Measurements from ENCODE around the gene SF3B1.

SF3B1 gene

DNA sequence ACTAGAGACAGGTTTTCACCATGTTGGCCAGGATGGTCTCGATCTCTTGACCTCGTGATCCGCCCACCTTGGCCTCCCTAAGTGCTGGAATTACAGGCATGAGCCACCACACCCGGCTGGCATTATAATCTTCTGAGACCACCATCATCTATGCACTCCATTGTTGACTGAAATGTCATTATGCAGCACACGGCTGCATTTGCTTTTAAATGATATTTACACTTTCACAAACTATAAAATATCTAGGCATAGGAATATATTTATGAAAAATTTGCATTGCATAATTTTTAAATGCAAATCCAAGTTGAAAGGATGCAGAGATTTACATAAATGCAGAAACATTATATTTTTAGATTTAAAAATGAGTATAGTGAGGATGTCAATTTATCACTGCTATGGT is 94.2 kb downstream of the SF3B1 start:
- in situ Hi-C loops (cut with MboI; ENCODE audit: low sequenced_read_pairs): no loop called here
